Activated CD8-positive, alpha-beta memory T cell treated with anti-CD3 and anti-CD28 coated beads, Interleukin-2, amount 50 U/mL, for 1 hour (primary cell): ENCODE results near the gene MRI1.

Source experiments
- DNase-seq: peaks from one replicate; pipeline ENCODE4 v3.0.0-alpha.2; 2020; ENCODE audit errors: extremely low read depth

Gene MRI1

DNA sequence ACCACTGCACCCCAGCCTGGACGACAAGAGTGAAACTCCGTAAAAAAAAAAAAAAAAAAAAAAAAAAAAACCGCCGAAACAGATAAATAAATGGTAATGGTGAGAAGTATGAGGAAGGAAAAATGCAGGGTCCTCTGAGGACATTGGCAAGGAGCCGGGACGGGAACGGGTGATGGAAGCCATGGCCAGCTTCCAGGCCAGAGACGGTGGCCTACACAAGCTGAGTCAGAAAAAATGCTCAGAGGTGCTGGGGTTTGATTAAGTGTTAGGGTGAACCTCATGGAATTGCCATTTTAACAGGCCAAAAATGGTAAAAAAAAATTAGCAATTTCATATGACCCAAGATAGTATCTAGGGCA, 30.1 kb downstream of the MRI1 start:
- no peak for DNase-seq

GRCh38 chr19:13794757-13795589, 30.7 kb downstream of the MRI1 start, which contains the start of gene ZSWIM4:
TSS of gene ZSWIM4 (plus strand) at chr19:13795443. CDS start at chr19:13795649, 206 bp downstream.
- peak; percentile 79 for DNase-seq

DNA sequence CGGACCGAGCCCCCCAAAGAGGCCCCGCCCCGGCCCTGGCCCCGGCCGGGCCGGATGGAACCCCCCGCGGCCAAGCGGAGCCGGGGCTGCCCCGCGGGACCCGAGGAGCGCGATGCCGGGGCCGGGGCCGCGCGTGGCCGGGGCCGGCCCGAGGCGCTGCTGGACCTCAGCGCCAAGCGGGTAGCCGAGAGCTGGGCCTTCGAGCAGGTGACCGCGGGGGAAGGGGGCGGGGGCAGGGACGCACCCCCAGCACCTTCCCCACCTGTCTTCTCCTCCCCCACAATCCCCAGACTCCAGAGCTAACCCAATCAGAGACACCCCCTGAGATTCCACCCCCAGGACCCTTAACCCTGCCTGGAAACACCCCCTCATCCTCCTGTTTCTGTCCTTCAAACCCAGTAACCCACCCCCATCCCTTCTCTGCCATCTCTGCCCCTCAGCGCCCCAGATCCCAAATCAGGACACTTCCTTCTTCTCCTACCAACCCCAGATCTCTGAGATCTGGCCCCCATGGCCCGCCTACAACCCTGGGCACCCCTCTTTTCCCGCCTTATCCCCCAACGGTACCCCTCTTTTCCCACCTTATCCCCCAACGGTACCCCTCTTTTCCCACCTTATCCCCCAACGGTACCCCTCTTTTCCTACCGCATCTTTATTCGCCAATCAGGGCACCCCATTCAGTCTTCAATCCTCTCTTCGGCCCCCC, 31.4 kb downstream of the MRI1 start:
- no peak for DNase-seq

DNA sequence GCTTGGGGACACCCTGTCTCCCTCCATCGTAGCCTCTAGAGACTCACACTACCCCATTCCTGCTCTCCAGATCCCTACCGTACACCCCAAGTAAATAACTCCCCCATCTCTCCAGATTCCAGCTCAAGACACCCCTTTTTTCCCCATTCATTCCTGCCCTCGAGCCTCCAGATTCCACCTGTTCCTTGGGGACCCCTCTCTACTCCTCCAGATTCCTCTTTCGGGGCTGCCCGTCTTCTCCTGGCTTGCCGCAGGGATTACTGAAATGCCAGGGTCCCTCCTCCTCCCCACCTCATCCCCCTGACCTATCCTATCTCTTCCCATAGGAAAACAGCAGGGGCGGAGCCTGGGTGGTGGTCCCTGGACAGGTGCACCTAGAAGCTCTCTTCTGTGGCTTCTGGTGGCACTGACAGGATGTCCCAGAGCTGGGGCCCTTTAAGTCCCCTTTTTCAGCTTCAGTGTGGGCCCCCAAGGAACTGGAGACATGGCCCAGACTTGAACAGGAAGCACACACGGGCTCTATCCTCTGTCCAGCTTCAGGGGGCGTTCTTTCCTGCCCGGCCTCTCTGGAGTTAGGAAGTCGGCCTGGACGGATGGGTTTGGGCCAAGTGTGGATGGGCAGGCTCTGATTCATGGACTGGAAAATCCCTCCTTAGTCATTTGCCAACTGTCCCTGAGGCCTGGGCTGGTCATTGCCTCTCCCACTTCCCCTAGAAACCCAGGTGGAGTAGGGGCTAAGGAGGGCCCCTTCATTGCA, 32.2 kb downstream of the MRI1 start:
- no peak for DNase-seq

GRCh38 chr19:13797058-13797440, 32.7 kb downstream of the MRI1 start:
- DNase-seq, result no peak

GRCh38 chr19:13797870-13798269, 33.5 kb downstream of the MRI1 start:
- no peak for DNase-seq

GRCh38 chr19:13799669-13800068, 35.3 kb downstream of the MRI1 start:
- no peak for DNase-seq

- no peak for DNase-seq
Observed at GRCh38 chr19:13803038-13803437, 38.7 kb downstream of the MRI1 start.

- no peak for DNase-seq
Observed at GRCh38 chr19:13804830-13805683, 40.7 kb downstream of the MRI1 start.

GRCh38 chr19:13806728-13807127, 42.4 kb downstream of the MRI1 start:
- DNase-seq, result no peak

- no peak for DNase-seq
Observed at GRCh38 chr19:13807421-13808021, 43.2 kb downstream of the MRI1 start.

- no peak for DNase-seq
Observed at GRCh38 chr19:13808856-13809255, 44.5 kb downstream of the MRI1 start.

DNA sequence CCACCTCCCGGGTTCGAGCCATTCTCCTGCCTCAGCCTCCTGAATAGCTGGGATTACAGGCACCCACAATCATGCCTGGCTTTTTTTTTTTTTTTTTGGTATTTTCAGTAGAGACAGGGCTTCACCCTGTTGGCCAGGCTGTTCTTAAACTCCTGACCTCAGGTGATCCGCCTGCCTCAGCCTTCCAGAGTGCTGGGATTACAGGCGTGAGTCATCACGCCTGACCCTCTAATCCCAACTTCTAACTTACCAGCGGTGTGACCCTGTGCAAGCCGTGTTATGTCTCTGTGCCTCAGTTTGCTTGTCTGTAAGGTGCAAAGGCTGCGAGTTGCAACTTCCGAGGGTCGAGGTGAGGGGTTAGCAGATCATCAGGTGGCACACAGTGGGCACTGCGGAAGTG, 48.2 kb downstream of the MRI1 start:
- DNase-seq, result no peak

DNA sequence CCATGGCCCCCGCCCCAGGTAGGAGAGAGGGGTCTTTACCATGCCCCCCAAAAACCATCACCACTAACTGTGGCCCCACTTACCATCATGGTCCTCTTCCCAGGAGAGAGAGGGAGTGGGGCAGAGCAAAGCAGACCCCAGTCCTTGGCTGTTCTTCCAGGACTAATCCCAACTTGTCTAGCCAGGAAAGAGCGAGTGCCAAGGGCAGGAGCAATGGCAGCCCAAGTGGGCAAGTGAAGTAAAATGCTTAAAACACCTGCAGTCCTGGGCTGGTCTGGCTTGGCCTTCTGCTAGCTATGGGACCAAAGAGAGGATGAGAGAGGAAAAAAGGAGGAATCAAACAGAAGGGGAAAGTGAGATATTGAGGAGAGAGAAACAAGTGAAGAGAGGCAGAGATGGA, 48.8 kb downstream of the MRI1 start:
- no peak for DNase-seq

- no peak for DNase-seq
Observed at GRCh38 chr19:13814550-13814949, 50.2 kb downstream of the MRI1 start.

GRCh38 chr19:13817018-13817614, 52.8 kb downstream of the MRI1 start:
- DNase-seq, result no peak

- DNase-seq, result no peak
Observed at GRCh38 chr19:13817615-13818371, 53.5 kb downstream of the MRI1 start.

DNA sequence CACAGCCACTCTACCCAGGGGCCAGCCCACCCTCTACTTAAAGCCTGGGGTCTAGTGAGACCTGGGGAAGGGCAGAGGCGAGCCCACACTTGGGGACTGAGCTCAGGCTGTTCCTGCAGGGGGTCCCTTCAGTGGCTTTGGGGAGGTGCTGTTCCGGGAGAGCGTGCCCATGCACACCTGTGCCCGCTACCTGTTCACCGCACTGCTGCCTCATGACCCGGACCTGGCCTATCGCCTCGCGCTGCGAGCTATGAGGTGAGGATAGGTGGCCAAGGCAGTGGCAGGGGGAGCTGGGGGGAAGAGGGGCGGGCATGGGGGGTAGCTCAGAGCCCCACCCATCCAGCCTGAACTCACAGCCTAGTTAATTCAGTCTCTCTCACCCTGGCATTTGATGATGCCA, 54.9 kb downstream of the MRI1 start:
- no peak for DNase-seq

- DNase-seq, result no peak
Observed at GRCh38 chr19:13821292-13821691, 57.0 kb downstream of the MRI1 start.

GRCh38 chr19:13823256-13823655, 58.9 kb downstream of the MRI1 start:
- DNase-seq, result no peak
